SU-DHL-6 (cell line): ENCODE measurements around the gene COL1A2.

Experiments used
- H2AFZ ChIP-seq: fragments of 200-600 bp; sonication (generic); 2 replicates; pipeline ENCODE4 v1.6.1; 2014; ENCODE audit warnings: low read depth, mild to moderate bottlenecking, moderate library complexity, mixed read lengths, antibody characterized with exemption, low read length; ENCODE audit not compliant: severe bottlenecking
- H3F3A ChIP-seq: fragments of 200-600 bp; shearing (Covaris generic); 2 replicates; pipeline ENCODE4 v1.6.0; 2016; ENCODE audit warnings: antibody characterized with exemption, mild to moderate bottlenecking; ENCODE audit not compliant: insufficient read depth
- H3K27ac ChIP-seq: fragments of 200-600 bp; sonication (generic); 2 replicates; pipeline ENCODE4 v1.5.1; 2016; ENCODE audit warnings: low read depth, mild to moderate bottlenecking, low read length, moderate library complexity, mixed read lengths
- H3K27me3 ChIP-seq: fragments of 200-600 bp; sonication (generic), shearing (Covaris generic); 2 replicates; pipeline ENCODE4 v1.6.0; 2014; ENCODE audit warnings: mild to moderate bottlenecking, low read length
- H3K36me3 ChIP-seq: fragments of 200-600 bp; sonication (generic); 2 replicates; pipeline ENCODE4 v1.6.1; 2014; ENCODE audit warnings: mild to moderate bottlenecking, low read length, mixed read lengths
- H3K4me2 ChIP-seq: fragments of 300-600, 200-600 bp; shearing (Covaris generic), sonication (generic); 2 replicates; pipeline ENCODE4 v1.6.0; 2014; ENCODE audit warnings: low read length, low read depth, mild to moderate bottlenecking; ENCODE audit not compliant: poor library complexity, severe bottlenecking
- H3K4me3 ChIP-seq: fragments of 200-600 bp; sonication (generic); 2 replicates; pipeline ENCODE4 v1.5.1; 2014; ENCODE audit warnings: antibody characterized with exemption, low read length, mild to moderate bottlenecking, mixed read lengths; ENCODE audit not compliant: insufficient read depth, poor library complexity, severe bottlenecking
- H3K79me2 ChIP-seq: fragments of 200-600 bp; sonication (generic); 2 replicates; pipeline ENCODE4 v1.6.1; 2014; ENCODE audit warnings: mild to moderate bottlenecking, low read length, moderate library complexity; ENCODE audit not compliant: insufficient read depth
- H3K9ac ChIP-seq: fragments of 200-600 bp; sonication (generic); 2 replicates; pipeline ENCODE4 v1.7.0; 2014; ENCODE audit warnings: mild to moderate bottlenecking, low read length
- H3K9me2 ChIP-seq: fragments of 200-600 bp; sonication (generic); replicated peaks from 2 replicates; pipeline ENCODE4 v1.6.1; 2014; ENCODE audit warnings: low read length; ENCODE audit not compliant: insufficient read depth
- H3K9me3 ChIP-seq: fragments of 200-600 bp; sonication (generic); 2 replicates; pipeline ENCODE4 v1.6.1; 2014; ENCODE audit warnings: low read length, mixed read lengths; ENCODE audit not compliant: insufficient read depth
- H4K20me1 ChIP-seq: fragments of 200-600 bp; sonication (generic); 2 replicates; pipeline ENCODE4 v1.6.1; 2014; ENCODE audit warnings: low read depth, mild to moderate bottlenecking, antibody characterized with exemption, low read length, moderate library complexity, mixed read lengths
- CTCF ChIP-seq: fragments of 200-600 bp; sonication (generic); IDR thresholded peaks from one replicate; pipeline ENCODE4 v1.5.1; 2017; ENCODE audit warnings: antibody characterized with exemption, mild to moderate bottlenecking, low read length, moderate library complexity; ENCODE audit not compliant: insufficient read depth, poor library complexity, severe bottlenecking
- EZH2phosphoT487 ChIP-seq: fragments of 200-600 bp; sonication (generic), shearing (Covaris generic); conservative IDR thresholded peaks from 2 replicates; pipeline ENCODE4 v1.6.1; 2018; ENCODE audit warnings: mild to moderate bottlenecking, antibody characterized with exemption, low read length, moderate library complexity, mixed read lengths

Gene COL1A2

GRCh38 chr7:94471604-94472003, 76.9 kb downstream of the COL1A2 start:
- no peak overlapping the region for H2AFZ ChIP-seq
- H3K36me3 ChIP-seq: no peaks in the 10 kb centered on the region; the same call in 1 of the 2 replicates
- H3K4me2 ChIP-seq: no peak overlapping the region
- H3K27ac ChIP-seq: no peak overlapping the region
- TF ChIP-seq CTCF (no peak), EZH2phosphoT487 (no peak)
- no peak overlapping the region for H3K4me3 ChIP-seq
- 0 out of 2 replicates have a peak, but pooled peaks cover 3% of the 10 kb centered on the region for H3K27me3 ChIP-seq
- no peaks in the 10 kb centered on the region for H3K79me2 ChIP-seq
- no peaks in the 10 kb centered on the region for H4K20me1 ChIP-seq
- H3K9ac ChIP-seq: no peak overlapping the region
- H3K9me2 ChIP-seq: no peaks in the 10 kb centered on the region
- no peaks in the 10 kb centered on the region for H3F3A ChIP-seq
- no peaks in the 10 kb centered on the region for H3K9me3 ChIP-seq

- Histone ChIP-seq H3K9ac (no peak overlapping the region), H3K36me3 (no peaks in the 10 kb centered on the region; the same call in 1 of the 2 replicates), H3K27me3 (0 out of 2 replicates have a peak, but pooled peaks cover 3% of the 10 kb centered on the region), H4K20me1 (no peaks in the 10 kb centered on the region), H3K79me2 (no peaks in the 10 kb centered on the region), H3K4me3 (no peak overlapping the region), H3F3A (no peaks in the 10 kb centered on the region), H3K9me3 (no peaks in the 10 kb centered on the region), H3K9me2 (no peaks in the 10 kb centered on the region), H3K4me2 (no peak overlapping the region), H2AFZ (no peak overlapping the region), H3K27ac (no peak overlapping the region)
- TF ChIP-seq CTCF (no peak), EZH2phosphoT487 (no peak)
Measured at GRCh38 chr7:94472608-94473007, 77.9 kb downstream of the COL1A2 start.

- H3K9ac ChIP-seq: no peak overlapping the region
- H3K79me2 ChIP-seq: no peaks in the 10 kb centered on the region
- no peaks in the 10 kb centered on the region for H3K9me2 ChIP-seq
- H3K4me2 ChIP-seq: no peak overlapping the region
- H3K9me3 ChIP-seq: no peaks in the 10 kb centered on the region
- TF ChIP-seq EZH2phosphoT487 (no peak), CTCF (no peak)
- no peak overlapping the region for H3K27ac ChIP-seq
- H3F3A ChIP-seq: no peaks in the 10 kb centered on the region
- H2AFZ ChIP-seq: no peak overlapping the region
- H3K27me3 ChIP-seq: 0 out of 2 replicates have a peak, but pooled peaks cover 3% of the 10 kb centered on the region
- no peak overlapping the region for H3K4me3 ChIP-seq
- no peaks in the 10 kb centered on the region; the same call in 1 of the 2 replicates for H3K36me3 ChIP-seq
- H4K20me1 ChIP-seq: no peaks in the 10 kb centered on the region
Measured at GRCh38 chr7:94476251-94476840, 81.7 kb downstream of the COL1A2 start.
